ENCODE results near the gene FCGR3A.
A peak's percentile ranks its signal among the peaks of the same experiment; 100 is the strongest.
"Not testable (repeated sequence)": the region's sequence is repeated elsewhere in the genome, so short reads cannot be mapped to it uniquely, and the experiment has no call there.

Gene FCGR3A

DNA sequence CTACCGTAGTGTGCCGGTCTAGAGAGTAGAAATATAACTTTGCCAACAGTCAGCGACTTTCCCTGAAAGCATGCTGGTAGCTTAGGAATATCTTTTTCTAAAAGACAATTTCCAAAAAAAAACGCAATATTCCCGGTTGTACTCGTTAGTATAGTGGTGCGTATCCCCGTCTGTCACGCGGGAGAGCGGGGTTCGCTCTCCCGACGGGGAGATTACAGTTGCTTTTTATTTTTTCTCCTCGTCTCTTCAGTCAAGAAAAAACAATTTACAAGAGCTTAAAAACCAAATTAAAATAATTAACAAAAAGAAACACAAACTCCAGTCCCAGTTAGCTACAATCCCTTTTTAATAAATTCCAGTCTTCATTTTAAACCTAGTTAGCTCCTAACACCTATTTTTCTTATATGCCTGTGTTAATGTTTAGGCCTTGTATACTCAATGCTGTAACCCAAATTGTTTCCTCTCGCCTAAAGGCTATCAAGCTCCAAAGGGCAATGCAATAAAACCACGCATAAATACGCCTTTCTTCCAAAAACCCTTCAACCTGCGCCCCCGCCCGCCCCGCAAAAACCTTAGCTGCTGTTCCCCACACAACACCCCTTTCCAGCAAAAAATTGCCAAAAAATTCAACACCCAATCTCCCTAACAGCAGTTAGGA lies 17.5 kb downstream of the FCGR3A start:
- intact Hi-C loops (cut with DNase I), result no loop called here
- no peak for DNase-seq

DNA sequence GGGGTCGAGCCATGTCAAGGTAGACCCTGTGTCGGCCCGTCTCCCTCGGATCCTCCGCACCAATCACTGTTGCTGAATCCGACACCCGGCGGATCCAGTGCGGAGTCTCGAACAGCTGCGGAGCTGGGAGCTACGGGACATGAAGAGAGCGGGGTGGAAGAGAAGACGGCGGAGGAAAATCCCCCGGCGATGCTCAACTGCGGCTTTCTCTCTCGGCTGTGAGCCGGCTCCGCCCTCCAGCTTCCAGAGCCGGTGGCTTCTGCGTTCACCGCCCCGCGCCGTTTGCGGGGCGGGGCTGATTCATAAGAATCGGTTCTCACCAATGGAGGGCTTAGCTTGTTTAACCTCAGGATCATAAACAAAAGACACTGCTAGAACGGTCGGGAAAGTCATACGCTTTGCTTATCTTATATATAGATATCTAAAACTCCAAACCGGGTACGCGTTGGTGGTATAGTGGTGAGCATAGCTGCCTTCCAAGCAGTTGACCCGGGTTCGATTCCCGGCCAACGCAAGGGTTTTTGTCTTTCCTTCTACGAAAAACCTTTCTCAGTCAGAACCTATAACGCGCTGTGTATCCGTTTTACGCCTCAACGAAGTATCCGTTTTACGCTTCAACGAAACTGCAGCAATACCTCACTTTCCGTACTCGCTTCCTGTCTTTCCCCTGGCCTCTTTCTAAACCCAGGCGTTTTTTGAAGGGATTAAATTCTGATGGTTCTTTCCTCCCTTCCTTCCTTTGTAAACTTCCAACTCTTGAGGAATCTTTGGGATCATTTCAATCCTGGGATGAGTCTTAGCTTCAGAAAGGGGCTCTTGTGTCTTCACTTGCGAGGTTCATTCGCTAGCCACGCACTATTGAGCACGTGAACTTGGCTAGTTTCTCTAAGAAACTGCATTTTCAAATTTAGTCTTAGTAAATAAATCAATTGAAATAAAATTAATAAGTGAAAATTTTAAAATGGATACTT lies 18.7 kb downstream of the FCGR3A start:
- peak; percentile 75 to 97 (median 80) for DNase-seq
- intact Hi-C loops (cut with DNase I), result not testable (repeated sequence)

DNA sequence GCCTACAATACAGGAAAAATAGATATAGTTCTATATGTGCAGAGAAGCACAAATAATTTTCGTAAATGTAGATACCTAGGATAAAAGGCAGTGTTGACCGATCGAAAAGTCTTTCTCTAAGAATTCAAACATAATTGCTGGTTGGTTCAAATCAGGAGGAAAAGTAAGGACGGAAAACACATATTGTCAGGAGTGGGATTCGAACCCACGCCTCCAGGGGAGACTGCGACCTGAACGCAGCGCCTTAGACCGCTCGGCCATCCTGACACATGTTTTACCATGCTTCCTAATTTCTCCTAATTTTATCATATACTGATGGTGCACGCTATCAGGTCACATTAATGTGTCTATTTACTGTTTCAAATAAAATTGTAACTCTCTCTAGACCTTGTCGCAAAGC lies 19.5 kb downstream of the FCGR3A start:
- DNase-seq, result peak in 9 of 10 donors; percentile 49 to 92 (median 60)

DNA sequence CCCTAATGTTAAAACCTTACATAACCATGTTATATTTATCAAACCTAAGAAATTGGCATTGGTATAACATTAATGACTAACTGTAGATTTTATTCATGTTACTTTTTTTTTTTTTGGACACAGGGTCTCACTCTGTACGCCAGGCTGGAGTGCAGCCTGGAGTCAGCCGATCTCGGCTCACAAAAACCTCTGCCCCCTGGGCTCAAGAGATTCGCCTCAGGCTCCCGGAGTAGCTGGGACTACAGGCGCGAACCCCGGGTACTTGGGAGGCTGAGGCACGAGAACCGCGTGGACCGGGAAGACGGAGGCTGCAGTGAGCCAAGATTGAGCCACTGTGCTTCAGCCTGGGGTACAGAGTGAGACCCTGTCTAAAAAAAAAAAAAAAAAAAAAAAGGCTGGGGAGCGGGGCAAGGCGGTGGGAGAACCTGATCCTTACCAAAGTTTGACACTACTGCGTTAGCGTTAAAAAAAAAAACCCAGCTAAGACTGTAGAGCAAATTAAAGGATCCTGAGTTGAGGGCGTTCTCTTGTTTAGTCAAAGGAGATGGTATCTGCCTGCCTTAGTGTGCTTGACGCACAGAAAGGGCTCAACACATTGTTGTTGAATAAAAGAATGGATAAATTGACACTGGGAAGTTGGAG lies 20.0 kb downstream of the FCGR3A start:
- DNase-seq; intact Hi-C loops (cut with DNase I): not testable (repeated sequence)

More for the DNA sequence above, 19.5 kb downstream of the FCGR3A start:
- intact Hi-C loops (cut with DNase I), result not testable (repeated sequence)

DNA sequence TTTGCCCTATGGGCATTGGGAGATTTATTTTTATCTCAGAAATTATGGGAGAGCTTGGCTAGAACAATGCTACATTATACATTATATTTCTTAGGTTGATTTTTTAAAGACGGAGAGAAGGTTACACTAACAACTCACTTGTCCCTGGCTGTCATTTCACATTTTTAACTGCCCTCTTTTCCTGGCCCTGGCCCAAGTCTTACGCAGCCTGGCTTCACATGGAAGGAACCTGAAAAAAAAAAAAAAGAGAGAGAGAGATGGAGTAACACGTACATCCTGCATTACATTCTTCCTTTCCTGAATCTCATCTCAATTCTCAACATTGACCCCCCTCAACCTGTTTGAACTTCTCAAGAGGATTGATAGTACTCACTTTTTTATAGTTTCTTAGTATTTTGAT lies 21.1 kb downstream of the FCGR3A start:
- intact Hi-C loops (cut with DNase I), result not testable (repeated sequence)
- peak in 1 of 10 donors; percentile 81 for DNase-seq

DNA sequence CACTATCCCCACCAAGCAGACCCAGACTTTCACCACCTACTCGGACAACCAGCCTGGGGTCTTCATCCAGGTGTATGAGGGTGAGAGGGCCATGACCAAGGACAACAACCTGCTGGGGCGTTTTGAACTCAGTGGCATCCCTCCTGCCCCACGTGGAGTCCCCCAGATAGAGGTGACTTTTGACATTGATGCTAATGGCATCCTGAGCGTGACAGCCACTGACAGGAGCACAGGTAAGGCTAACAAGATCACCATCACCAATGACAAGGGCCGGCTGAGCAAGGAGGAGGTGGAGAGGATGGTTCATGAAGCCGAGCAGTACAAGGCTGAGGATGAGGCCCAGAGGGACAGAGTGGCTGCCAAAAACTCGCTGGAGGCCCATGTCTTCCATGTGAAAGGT lies 23.7 kb downstream of the FCGR3A start:
- DNase-seq; intact Hi-C loops (cut with DNase I): not testable (repeated sequence)

DNA sequence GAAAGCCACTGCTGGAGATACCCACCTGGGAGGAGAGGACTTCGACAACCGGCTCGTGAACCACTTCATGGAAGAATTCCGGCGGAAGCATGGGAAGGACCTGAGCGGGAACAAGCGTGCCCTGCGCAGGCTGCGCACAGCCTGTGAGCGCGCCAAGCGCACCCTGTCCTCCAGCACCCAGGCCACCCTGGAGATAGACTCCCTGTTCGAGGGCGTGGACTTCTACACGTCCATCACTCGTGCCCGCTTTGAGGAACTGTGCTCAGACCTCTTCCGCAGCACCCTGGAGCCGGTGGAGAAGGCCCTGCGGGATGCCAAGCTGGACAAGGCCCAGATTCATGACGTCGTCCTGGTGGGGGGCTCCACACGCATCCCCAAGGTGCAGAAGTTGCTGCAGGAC lies 24.3 kb downstream of the FCGR3A start:
- peak in 1 of 10 donors; percentile 81 for DNase-seq
- intact Hi-C loops (cut with DNase I), result not testable (repeated sequence)

DNA sequence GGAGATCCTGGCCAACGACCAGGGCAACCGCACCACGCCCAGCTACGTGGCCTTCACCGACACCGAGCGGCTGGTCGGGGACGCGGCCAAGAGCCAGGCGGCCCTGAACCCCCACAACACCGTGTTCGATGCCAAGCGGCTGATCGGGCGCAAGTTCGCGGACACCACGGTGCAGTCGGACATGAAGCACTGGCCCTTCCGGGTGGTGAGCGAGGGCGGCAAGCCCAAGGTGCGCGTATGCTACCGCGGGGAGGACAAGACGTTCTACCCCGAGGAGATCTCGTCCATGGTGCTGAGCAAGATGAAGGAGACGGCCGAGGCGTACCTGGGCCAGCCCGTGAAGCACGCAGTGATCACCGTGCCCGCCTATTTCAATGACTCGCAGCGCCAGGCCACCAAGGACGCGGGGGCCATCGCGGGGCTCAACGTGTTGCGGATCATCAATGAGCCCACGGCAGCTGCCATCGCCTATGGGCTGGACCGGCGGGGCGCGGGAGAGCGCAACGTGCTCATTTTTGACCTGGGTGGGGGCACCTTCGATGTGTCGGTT lies 24.8 kb downstream of the FCGR3A start:
- DNase-seq, result peak in 1 of 10 donors; percentile 81
- intact Hi-C loops (cut with DNase I), result not testable (repeated sequence)

DNA sequence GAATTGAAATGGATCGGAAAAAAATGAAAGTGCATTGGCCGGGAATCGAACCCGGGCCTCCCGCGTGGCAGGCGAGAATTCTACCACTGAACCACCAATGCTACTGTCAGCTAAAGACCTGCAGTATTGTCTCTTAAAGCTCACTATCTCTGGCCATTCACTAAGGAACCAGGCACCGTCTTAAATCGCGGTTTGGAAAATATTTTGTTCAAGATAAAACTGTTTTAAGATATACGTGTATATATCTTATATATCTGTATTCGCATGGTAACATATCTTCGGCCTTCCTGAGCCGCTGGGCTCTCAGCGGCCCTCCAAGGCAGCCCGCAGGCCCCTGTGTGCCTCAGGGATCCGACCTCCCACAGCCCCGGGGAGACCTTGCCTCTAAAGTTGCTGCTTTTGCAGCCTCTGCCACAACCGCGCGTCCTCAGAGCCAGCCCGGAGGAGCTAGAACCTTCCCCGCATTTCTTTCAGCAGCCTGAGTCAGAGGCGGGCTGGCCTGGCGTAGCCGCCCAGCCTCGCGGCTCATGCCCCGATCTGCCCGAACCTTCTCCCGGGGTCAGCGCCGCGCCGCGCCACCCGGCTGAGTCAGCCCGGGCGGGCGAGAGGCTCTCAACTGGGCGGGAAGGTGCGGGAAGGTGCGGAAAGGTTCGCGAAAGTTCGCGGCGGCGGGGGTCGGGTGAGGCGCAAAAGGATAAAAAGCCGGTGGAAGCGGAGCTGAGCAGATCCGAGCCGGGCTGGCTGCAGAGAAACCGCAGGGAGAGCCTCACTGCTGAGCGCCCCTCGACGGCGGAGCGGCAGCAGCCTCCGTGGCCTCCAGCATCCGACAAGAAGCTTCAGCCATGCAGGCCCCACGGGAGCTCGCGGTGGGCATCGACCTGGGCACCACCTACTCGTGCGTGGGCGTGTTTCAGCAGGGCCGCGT lies 25.5 kb downstream of the FCGR3A start, which contains the start of gene HSPA6:
TSS of gene HSPA6 (plus strand) at position 724 of the 925 bp plus-strand sequence. CDS start at position 843, 119 bp downstream.
- intact Hi-C loops (cut with DNase I), result not testable (repeated sequence)
- DNase-seq, result peak; percentile 48 to 92 (median 66)

DNA sequence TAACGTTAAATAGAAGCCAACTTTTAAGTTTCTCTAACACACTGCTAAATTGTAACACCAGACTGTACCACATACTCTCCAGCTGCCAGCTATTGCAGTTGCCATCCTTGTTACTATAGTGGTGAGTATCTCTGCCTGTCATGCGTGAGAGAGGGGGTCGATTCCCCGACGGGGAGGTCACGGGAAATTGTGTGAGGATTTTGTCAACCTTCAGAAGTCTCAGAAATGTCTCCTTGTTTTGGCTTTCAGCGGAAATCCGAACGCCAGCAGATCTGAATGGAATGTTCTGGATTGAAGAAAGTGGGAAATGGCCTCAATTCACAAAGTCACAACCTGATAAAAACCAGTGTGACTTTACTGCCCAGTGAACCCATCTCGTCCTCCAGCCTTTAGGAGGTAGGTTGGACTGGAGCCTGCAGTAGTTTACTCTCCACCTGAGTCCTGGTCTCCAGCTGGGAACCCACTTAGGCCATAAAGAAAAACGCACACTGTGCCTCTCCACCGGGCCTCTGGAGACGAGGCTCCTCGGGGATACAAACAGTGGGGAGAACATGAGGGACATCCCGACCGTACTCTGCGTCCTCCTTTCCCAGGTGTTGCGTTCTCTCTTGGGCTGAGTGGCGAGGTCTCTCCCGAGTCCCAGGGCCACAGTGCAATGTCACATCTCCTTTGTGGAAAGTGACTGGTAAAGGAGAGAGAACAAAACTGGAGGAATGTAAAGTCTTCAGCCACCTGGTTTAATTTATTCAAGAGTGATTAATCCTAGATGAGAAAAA lies 26.4 kb downstream of the FCGR3A start:
- intact Hi-C loops (cut with DNase I), result not testable (repeated sequence)
- DNase-seq, result peak in 1 of 10 donors; percentile 75

DNA sequence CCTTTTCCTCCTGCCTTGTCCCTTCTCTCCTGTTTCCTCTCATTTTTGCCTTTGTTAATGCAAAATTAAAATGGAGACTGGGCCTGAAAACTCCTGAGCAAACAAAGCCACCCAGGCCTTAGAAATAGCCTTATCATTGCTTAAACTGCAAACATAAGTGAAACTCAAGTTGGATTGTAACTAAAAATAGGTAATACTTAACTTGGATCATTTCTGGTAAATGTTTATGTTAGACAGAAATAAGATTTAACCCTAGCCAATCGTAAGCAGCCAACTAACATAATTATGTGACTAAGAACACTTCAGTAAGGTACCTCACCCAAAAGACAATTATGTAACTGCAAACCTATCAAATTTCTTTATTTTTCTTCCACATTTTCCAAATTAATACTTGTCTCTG lies 35.7 kb downstream of the FCGR3A start:
- intact Hi-C loops (cut with DNase I), result not testable (repeated sequence)

DNA sequence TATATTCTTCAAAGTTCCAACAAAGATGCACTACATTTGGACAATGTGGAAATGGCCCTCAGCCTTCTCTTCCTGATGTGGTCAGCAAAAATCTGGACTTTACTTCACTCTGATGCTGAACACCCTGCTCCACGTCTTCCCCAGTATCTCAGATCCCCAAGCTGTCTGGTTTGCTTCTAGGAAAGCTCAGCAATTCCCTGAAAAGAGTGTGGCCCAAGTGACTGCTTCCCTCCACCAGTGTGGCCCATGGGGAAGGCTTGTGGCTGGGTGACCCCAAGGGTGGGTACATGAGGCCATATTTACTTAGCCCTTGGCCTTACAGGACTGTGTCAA lies 36.2 kb downstream of the FCGR3A start:
- intact Hi-C loops (cut with DNase I); DNase-seq: not testable (repeated sequence)

More for the DNA sequence above, 35.7 kb downstream of the FCGR3A start:
- not testable (repeated sequence) for DNase-seq

DNA sequence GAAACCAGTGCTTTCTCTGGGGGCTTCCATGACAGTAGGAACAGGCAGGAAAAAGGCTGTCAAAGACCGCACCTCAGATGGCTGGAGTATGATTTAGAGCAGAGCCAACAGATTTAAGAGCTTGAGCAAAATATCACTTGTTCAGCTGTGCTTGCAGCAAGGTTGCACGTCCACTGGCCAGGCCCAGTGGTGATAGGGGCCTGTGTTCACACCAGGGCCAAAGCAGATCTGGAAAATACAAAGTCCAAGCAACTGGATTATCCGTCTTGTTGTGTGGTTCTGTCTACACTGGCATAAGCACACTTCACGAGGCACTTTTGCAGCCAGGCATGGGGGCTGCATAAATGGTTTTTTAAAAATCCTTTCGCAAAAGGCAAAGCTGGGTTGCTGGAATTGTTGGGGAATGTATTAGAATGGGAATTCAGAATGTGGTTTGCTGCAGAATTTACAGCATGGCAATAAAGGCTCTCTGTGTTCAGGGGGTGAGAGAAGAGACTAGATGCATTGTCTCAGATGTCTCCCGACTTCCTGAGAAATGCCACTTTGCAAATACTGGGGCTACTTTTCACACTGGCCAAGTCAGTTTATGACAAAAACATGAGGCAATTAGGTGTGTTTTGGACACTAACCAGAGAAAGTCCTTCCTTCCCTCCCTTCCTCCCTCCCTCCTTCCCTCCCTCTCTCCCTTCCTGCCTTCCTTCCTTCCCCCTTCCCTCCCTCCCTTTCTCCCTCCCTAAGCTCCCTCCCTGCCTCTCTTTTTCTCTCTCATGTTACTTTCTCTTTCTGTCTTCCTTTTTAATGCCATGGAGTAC lies 36.8 kb downstream of the FCGR3A start:
- intact Hi-C loops (cut with DNase I), result not testable (repeated sequence)
- peak in 1 of 10 donors; percentile 79 for DNase-seq

DNA sequence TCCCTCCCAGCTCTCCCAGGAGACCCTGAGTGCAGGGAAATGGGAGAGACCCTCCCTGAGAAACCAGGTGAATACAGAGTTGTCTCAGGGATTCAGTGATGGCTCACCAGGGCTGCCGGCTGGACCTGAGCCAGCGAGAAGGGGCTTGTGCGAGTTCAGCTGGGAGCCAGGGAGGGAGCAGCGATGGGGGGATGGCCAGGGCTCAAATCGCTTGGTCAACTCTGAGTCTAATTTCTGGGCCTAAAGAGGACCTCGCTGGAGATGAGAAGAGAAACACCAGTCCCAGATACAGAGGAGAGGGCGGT lies 37.9 kb downstream of the FCGR3A start:
- intact Hi-C loops (cut with DNase I), result no loop called here
- DNase-seq, result no peak

DNA sequence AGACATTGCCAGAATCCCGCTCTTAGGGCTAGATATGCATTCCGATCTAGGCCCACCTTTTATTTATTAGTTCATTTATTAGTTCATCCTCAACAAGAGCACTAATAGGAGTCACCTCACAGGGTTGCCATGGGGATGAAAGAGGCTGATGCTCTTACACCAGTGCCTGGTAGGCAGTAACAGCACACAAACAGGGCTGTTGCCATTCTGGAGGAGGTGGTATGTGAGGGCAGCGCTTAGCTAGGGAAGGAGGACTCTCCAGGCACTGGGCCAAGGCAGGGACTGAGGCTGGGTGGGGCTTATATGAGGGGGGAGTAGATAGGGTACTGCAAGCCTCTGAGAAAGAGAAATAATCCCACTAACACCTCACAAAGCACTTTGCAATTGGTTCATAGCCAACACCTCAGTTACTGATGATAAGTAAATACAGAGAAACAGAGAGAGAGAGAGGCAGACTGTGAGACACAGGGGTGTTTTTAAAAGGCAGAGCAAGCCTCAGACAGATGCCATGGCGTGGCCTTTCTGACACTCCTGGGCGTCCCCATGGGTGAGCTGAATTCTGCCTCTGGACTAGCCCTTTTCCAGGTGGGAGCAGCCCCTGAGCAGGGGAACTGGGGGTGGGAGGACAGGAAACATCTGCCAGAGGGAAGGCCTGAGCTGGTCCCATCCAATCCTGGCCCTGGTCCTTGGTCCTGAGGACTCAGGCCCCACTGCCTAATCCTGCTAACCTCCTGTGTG lies 38.4 kb downstream of the FCGR3A start:
- no peak for DNase-seq
- intact Hi-C loops (cut with DNase I), result no loop called here

DNA sequence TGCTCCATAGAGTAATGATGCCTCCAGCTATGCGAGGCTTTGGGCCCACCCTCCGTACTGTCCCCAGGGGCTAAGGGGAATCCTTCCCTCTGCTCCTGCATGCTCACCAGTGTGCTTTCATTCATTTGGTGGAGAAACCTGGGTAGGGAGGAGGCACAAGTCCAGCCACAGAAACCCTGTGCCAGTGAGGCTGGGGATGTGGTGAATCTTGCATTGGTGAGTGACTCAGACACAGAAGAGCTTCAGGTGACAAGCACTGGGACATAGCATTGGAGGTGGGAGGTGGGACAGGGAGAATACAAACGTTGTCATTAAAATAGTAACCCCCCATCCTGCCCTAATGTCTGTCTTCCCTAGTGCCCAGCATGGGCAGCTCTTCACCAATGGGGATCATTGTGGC lies 39.1 kb downstream of the FCGR3A start:
- DNase-seq, result no peak
- intact Hi-C loops (cut with DNase I), result no loop called here

Data from posterior cingulate gyrus (tissue), 11 donors.